ENCODE measurements around the gene C1QA. TPM values are rescaled to one million over a fixed set of nuclear protein-coding genes. Genes with fewer than 3 reads are reported as not detected.

C1QA gene
- polyA plus RNA-seq, 1 donor from 2014 or later, result not detected

DNA sequence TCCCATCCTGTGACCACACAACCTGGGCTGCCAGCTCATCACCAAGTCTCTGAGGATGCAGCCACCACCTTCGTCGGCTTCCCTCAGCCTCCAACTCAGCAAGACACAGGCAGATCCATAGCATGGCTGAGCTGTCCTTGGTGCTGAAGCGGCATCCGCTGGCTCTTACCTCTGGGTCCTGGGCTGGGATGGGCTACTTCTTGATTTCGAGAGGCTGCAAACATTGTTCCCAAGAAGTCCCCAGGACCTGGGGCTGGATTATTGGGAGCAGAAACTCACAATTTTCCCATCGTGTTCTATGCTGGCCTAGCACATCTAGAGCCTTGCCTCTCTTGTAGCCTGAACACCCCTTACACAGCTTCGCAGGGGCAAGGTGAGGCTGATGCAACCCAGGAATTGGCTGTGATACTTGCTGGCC, 24.9 kb upstream of the C1QA start:
- no peaks in the 10 kb centered on the region for H4K20me1 ChIP-seq (ENCODE audit: insufficient read depth)
- H3K9ac ChIP-seq (ENCODE audit: low read length), result no peak overlapping the region
- H3F3A ChIP-seq (ENCODE audit: insufficient read depth, low read length, poor library complexity, severe bottlenecking), result no peaks in the 10 kb centered on the region
- no peaks in the 10 kb centered on the region for H3K9me3 ChIP-seq (ENCODE audit: low read length)
- no peak overlapping the region for H3K4me2 ChIP-seq (ENCODE audit: low read length)
- no peaks in the 10 kb centered on the region for H3K9me2 ChIP-seq (ENCODE audit: insufficient read depth, low read length)
- no peak for TF ChIP-seq EZH2 (IDR thresholded peaks at IDR 0.05; ENCODE audit: borderline replicate concordance, insufficient read depth, low read length, poor library complexity, severe bottlenecking)
- TF ChIP-seq, protein P1, sequence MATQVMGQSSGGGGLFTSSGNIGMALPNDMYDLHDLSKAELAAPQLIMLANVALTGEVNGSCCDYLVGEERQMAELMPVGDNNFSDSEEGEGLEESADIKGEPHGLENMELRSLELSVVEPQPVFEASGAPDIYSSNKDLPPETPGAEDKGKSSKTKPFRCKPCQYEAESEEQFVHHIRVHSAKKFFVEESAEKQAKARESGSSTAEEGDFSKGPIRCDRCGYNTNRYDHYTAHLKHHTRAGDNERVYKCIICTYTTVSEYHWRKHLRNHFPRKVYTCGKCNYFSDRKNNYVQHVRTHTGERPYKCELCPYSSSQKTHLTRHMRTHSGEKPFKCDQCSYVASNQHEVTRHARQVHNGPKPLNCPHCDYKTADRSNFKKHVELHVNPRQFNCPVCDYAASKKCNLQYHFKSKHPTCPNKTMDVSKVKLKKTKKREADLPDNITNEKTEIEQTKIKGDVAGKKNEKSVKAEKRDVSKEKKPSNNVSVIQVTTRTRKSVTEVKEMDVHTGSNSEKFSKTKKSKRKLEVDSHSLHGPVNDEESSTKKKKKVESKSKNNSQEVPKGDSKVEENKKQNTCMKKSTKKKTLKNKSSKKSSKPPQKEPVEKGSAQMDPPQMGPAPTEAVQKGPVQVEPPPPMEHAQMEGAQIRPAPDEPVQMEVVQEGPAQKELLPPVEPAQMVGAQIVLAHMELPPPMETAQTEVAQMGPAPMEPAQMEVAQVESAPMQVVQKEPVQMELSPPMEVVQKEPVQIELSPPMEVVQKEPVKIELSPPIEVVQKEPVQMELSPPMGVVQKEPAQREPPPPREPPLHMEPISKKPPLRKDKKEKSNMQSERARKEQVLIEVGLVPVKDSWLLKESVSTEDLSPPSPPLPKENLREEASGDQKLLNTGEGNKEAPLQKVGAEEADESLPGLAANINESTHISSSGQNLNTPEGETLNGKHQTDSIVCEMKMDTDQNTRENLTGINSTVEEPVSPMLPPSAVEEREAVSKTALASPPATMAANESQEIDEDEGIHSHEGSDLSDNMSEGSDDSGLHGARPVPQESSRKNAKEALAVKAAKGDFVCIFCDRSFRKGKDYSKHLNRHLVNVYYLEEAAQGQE (IDR thresholded peaks at IDR 0.05; ENCODE audit: borderline replicate concordance), result peak; percentile 90
- TF ChIP-seq POLR2AphosphoS5 (IDR thresholded peaks at IDR 0.05), result no peak
- no peak for TF ChIP-seq SMC3 (conservative IDR thresholded peaks at IDR 0.05; ENCODE audit: poor library complexity)
- no peaks in the 10 kb centered on the region for H3K79me2 ChIP-seq (replicated peaks; ENCODE audit: insufficient read depth, low read length)
- no peak overlapping the region for H3K27ac ChIP-seq (ENCODE audit: low read length)
- no peak overlapping the region for H3K4me3 ChIP-seq (ENCODE audit: low read length)
- no peak overlapping the region for H2AFZ ChIP-seq (ENCODE audit: low read depth, low read length)
- peaks cover 40% of the 10 kb centered on the region for H3K27me3 ChIP-seq (ENCODE audit: insufficient read depth, low read depth, low read length)
- no peaks in the 10 kb centered on the region for H3K36me3 ChIP-seq (ENCODE audit: insufficient read depth, low read length)

DNA sequence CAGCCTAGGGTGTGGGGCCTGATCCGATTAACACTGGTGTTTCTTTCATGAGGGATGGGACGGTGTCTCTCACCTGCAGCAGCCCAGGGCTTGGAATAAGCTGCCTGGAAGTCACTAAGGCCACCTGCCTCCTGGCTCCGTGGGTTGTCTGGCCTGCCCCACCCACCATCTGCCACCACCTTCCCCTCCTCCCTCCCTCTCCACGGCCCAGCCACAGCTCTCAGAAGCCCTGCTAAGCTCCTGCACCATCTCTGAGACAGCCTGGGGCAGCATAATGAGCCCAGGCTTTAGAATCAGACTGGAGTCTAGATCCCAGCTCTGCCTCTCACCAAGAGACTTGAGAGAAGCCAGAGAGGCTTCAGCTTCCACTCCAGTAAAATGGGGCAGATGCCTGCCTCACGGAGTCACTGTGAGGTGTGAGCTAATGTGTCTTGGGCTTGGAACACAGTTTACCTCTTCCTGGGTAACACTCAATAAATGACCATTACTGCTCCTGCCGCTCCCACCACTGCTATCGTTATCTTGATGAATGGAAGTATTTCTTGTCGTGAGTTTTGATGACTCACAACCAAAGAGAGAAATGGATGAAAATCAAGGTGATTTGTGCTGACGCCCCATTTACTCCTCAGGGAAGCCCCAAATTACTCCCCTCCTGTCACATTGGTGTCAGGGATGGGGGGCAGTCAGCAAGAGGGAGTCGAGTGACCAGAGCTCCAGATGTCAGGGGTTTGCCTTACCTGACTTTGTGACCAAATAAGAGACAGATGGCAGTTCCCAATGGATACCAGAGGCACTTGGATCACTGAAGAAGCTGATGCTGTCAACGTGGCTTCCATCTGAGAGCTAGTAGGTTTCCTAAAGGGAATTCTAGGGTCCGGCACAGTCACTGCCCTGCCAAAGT, 23.5 kb upstream of the C1QA start:
- Histone ChIP-seq H3K9me3 (ENCODE audit: low read length) (no peaks in the 10 kb centered on the region), H2AFZ (ENCODE audit: low read depth, low read length) (no peak overlapping the region), H3F3A (ENCODE audit: insufficient read depth, low read length, poor library complexity, severe bottlenecking) (no peaks in the 10 kb centered on the region), H3K36me3 (ENCODE audit: insufficient read depth, low read length) (no peaks in the 10 kb centered on the region), H3K4me2 (ENCODE audit: low read length) (no peak overlapping the region), H3K79me2 (replicated peaks; ENCODE audit: insufficient read depth, low read length) (no peaks in the 10 kb centered on the region), H3K27me3 (ENCODE audit: insufficient read depth, low read depth, low read length) (peaks cover 28% of the 10 kb centered on the region), H3K4me3 (ENCODE audit: low read length) (no peak overlapping the region), H4K20me1 (ENCODE audit: insufficient read depth) (no peaks in the 10 kb centered on the region), H3K9ac (ENCODE audit: low read length) (no peak overlapping the region), H3K9me2 (ENCODE audit: insufficient read depth, low read length) (no peaks in the 10 kb centered on the region), H3K27ac (ENCODE audit: low read length) (no peak overlapping the region)
- no peak for TF ChIP-seq EZH2 (IDR thresholded peaks at IDR 0.05; ENCODE audit: borderline replicate concordance, insufficient read depth, low read length, poor library complexity, severe bottlenecking)
- no peak for TF ChIP-seq EP300 (conservative IDR thresholded peaks at IDR 0.05; ENCODE audit: poor library complexity, severe bottlenecking)

DNA sequence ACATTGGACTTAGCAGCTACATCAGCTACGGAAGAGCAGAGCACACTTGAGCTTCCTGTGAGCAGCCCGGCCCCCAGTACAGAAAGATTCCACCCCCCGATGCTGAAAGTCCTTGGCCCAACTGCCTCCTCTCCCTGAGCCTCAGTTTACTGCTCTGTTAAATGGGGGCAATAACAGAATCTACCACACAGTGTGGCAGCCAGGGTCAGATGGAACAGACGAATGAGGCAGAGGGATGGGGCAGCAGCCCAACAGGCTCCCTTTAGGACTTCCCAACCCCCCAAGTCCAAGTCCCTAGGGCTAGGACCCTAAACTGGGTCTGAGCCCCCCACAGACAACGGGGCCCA, 22.9 kb upstream of the C1QA start:
- Histone ChIP-seq H3K79me2 (replicated peaks; ENCODE audit: insufficient read depth, low read length) (no peaks in the 10 kb centered on the region), H4K20me1 (ENCODE audit: insufficient read depth) (no peaks in the 10 kb centered on the region), H3F3A (ENCODE audit: insufficient read depth, low read length, poor library complexity, severe bottlenecking) (no peaks in the 10 kb centered on the region), H3K36me3 (ENCODE audit: insufficient read depth, low read length) (no peaks in the 10 kb centered on the region), H3K9me2 (ENCODE audit: insufficient read depth, low read length) (no peaks in the 10 kb centered on the region), H3K9ac (ENCODE audit: low read length) (no peak overlapping the region), H3K4me2 (ENCODE audit: low read length) (no peak overlapping the region), H3K4me3 (ENCODE audit: low read length) (no peak overlapping the region), H2AFZ (ENCODE audit: low read depth, low read length) (no peak overlapping the region), H3K27ac (ENCODE audit: low read length) (no peak overlapping the region), H3K27me3 (ENCODE audit: insufficient read depth, low read depth, low read length) (peaks cover 21% of the 10 kb centered on the region), H3K9me3 (ENCODE audit: low read length) (no peaks in the 10 kb centered on the region)
- TF ChIP-seq RAD21 (conservative IDR thresholded peaks at IDR 0.05) (no peak), TAF1 (IDR thresholded peaks at IDR 0.05; ENCODE audit: low read depth) (no peak), MXI1 (conservative IDR thresholded peaks at IDR 0.05; ENCODE audit: poor library complexity, severe bottlenecking) (no peak), EP300 (conservative IDR thresholded peaks at IDR 0.05; ENCODE audit: poor library complexity, severe bottlenecking) (no peak), EZH2 (IDR thresholded peaks at IDR 0.05; ENCODE audit: borderline replicate concordance, insufficient read depth, low read length, poor library complexity, severe bottlenecking) (no peak), SMC3 (conservative IDR thresholded peaks at IDR 0.05; ENCODE audit: poor library complexity) (no peak), POLR2AphosphoS5 (IDR thresholded peaks at IDR 0.05) (no peak)
- TF ChIP-seq, protein P2, sequence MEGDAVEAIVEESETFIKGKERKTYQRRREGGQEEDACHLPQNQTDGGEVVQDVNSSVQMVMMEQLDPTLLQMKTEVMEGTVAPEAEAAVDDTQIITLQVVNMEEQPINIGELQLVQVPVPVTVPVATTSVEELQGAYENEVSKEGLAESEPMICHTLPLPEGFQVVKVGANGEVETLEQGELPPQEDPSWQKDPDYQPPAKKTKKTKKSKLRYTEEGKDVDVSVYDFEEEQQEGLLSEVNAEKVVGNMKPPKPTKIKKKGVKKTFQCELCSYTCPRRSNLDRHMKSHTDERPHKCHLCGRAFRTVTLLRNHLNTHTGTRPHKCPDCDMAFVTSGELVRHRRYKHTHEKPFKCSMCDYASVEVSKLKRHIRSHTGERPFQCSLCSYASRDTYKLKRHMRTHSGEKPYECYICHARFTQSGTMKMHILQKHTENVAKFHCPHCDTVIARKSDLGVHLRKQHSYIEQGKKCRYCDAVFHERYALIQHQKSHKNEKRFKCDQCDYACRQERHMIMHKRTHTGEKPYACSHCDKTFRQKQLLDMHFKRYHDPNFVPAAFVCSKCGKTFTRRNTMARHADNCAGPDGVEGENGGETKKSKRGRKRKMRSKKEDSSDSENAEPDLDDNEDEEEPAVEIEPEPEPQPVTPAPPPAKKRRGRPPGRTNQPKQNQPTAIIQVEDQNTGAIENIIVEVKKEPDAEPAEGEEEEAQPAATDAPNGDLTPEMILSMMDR (IDR thresholded peaks at IDR 0.05; ENCODE audit: poor library complexity, severe bottlenecking), result no peak
- TF ChIP-seq, protein P1 (IDR thresholded peaks at IDR 0.05; ENCODE audit: borderline replicate concordance), result no peak

Data from neural cell (in vitro differentiated cells).